HG03103 (cell line): ENCODE measurements around the gene CACNA2D2.

Experiments used
- ATAC-seq: cut with Tn5 transposase; IDR thresholded peaks from one replicate; pipeline ENCODE4 v1.9.1; 2021; ENCODE audit warnings: low read depth; ENCODE audit not compliant: unreplicated experiment

Gene CACNA2D2

DNA sequence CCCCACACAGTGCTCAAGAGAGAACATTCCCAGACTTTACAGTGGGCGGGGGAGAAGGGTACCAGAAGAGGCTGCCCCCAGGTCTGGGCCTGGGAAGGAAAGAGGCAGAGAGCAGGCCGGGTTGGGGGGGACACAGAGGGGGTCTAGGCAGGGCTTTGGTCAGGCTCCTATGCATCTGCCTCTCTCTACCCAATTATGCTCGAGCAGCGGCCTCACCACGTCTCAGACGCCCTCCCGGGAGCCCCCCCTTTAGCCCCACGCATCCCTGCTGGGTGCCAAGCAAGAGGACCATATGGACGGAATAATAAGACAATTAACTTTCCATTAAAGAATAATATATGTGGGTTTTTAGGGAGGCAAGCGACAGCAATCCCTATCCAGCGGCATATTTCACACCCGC is 32.8 kb downstream of the CACNA2D2 start:
- no peak for ATAC-seq

DNA sequence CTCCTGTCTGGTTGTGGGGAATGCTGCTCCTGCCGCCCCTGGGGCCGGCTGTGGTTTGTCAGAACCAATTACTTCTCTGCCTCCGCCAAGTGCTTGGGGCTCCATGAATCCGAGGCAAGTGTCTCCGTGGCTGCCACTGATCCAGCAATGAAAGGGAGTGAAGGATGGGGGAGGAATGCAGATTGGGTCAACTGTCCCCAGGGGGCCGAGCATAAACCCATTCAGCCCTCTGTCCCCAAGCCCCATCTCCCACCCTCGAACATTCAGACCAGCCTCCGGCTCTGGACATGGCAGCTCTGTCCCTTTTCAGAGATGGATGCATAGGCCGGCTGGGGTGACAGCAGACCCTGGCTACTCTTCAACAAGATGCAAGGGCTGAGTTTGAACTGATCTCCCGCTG is 35.5 kb downstream of the CACNA2D2 start:
- ATAC-seq, result no peak

DNA sequence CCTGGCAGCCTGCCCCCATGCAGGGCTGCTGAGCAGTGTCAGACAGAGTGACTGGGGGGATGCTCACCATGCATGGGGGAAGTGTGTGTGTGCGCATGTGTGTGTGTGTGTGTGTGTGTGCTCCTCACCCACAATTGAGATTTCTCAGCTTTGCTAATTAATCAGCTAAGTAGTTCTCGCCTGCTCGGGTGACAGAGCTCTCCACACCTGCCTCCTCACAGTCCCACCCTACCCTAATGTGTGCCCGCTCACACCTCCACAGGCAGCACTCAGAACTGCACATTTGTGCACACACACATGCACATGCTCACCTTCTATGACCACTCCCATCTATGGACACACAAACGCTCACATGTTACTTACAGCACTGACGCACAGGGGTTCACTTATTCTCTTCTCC is 37.3 kb downstream of the CACNA2D2 start:
- ATAC-seq, result no peak

DNA sequence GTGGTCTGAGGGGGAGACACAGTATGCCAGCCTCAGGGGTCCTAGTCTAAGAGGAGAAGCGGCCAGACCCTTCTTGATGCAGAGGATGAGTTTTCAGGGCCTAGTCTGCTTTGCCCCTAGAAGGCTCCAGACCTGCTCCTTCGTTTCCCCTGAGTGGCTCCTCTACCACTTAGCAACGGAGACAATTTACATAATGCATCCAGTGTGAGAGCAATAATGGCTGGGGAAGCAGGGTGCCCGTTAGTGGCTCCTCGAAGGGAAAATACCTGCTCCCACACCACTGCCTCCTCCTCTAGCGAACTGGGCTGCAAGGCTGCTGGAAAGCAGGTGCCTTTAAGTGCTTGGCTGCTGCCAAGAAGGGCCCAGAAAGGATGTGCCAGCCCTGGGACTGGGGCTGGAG is 38.9 kb downstream of the CACNA2D2 start:
- no peak for ATAC-seq

DNA sequence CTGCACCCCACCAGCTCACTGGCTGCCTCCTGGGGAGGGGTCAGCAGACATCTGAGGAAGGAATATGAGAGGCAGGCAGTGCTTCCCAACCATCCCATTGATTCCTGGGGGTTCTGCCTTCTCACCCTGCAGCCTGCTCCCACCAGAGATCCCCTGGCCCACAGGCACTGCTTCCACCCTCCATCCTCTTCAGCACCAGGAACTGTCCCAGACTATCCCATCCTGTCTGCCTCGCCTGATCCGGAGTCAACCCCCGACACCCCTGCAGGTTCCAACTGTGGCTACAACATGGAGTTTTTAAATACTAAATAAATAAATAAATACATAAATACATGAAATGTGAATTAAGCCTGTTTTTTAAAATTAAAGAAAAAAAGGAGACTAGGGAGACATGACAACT is 43.6 kb downstream of the CACNA2D2 start:
- no peak for ATAC-seq

DNA sequence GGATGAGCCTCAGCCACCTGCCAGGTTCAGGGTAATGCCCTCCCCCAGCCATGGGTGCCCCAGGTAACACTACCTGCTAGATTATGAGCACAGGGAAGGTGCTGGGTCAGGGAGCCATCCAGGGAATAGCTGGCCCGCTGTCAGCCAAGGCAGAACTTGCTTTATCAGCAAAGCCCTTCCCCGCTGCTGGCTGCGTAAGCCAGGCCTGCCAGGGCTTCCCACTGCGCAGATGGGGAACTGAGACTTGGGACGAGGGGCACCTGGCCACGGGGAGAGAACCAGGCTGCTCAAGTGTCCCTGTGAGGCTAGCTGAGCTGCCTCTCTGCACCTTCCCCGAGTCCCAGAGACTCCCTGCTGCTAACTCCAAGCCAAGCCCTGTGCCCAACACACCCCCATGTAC is 45.4 kb downstream of the CACNA2D2 start:
- ATAC-seq, result no peak

DNA sequence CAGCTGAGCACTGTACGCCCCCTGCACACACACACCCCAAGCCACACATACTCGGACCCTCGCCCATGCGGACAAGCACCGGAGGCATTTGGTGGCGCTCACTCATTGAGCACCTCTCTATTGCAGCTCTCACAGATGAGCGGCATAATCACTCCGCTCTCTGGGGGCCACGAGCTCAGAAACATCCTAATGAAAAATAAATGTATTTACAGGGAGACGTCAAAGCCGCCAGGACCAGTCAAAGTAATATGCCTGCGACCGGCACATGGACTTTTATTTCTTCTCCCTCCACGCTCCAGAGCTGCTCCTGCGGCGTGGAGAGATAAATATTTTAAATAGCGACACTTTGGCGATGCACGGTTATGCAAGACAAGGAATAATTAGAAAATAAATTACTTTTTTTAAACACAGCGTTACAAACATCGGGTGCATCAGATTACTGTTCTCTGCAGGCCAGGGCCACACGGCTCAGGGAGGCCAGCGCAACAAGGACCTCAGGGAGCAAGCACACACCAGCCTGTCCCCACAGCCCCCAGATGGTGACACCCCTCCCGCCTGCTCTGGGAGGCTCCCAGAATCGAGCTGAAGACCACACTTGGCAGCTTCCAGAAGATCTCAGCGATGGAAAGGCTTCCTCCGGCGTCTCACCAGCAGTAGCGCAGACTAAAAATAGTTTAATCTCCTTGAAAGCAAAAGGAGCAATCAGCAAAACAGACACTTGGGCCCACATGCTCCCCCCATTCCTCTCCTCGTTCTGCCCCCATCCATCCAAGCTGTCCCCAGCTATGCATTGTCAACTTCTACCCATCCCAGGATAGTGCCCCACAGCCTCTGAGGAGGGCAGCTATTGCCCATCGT is 48.0 kb downstream of the CACNA2D2 start:
- ATAC-seq, result no peak

DNA sequence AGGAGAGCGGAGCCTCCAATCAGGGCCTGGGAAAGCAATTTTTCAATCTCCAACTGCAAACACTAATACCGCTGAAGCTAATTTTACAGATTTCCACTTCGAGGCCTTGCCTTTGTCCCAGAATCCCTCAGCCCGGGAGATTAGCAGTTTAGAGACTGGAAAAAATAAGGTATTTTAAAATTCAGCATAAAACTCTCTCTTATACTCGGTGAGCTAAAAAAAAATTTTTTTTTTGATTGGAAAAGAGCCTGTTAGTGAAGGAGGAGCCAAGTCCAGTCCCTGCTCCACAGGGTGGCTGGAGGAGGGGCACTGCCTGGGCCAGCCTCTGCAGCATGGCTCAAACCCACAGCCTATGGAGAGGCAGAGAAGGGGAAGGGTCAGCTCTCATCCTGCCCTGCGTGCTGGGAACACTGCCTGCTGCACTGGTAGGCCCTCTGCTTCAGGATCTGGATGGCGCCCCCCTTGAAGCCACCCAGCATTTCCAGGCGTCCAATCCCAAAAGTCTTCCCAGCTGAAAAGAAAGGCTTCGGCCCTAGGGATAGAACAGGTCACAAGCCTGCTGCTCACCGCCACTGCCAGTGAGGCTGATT is 48.9 kb downstream of the CACNA2D2 start:
- no peak for ATAC-seq

DNA sequence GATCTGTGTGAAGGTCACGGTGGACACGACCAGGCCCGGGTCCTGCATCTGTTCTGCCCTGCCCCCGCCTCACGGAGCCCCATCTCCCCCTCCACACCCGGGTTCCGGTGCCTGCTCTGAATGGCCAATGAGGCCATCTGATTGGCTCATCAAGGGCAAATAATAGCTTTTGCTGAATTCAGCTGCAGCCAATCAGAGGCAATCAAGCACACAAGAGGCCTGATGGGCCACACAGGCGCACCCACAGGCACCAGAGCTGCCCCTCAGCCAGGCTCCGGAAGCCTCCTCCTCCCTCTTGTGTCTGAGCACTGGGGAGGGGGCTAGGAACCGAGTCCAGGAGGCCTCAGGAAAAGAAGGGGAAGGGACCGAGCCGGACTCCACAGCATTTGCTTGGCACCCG is 49.5 kb downstream of the CACNA2D2 start:
- no peak for ATAC-seq

DNA sequence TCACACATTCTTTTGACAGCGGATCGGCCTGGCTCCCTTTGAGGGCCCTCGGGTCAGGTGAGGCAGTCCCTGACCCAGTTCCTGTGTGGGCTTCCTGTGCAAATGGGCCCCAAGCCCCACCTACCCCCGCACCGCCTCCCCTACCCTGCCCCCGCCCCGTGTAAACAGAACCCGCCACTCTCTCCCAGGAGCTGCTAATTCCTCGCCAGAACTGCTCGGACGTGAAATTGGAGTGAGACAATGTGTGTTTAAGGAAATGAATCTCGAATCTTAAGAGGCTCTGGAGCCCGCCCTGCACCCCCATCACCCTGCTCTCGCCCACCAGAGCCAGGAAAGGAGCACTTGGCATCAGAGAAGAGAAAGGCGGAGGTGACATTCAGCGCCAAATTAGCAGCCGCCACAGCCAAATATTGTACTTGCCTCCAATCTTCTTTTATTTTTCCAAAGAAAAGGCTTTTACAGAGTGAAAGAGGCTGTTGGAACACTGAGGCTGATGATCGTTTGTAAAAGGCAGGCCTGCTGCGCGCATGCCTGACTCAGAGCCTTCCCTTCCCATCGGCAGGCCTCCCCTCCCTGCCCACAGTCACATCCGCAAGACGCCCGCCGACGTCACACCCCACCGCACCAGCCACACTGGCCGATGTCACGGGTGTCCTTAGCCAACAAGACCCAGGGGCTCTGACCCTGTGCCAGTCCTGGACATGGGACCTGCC is 53.1 kb downstream of the CACNA2D2 start:
- no peak for ATAC-seq

DNA sequence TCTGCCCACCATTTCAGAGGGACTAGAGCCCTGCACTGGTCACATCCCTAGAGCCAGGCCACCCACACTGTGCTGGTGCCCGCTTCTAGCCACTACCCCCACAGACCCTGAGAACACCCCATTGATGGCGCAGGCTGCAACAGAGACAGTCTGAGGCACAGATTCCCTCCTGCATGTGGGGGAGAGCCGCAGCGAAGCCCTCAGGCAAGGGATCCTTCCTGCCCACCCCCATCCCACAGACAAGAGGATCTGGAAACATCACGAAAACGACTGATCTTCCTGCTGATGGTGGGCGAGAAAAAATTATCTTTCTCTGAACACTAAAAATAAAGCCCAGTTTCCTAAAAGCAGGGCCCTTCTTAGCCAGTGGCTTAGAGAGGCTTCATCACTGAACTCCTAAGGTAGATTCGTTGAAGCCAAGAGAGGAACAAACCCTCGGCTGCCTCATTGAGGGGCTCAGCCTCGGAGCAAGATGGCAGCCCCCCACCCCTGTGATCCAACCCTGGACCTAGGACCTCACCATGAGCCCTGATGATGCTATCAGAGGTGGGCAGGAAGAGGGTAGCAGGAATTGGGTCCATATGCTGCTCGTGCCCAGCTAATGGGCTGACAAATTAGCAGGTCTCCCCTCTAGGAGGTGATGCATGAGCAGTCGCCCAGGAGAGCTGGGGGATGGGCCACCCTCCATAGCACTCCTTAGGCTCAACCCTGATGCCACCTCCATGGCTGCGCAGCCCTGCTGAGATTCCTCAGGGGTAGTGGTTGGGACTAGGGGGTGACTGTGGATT is 54.5 kb downstream of the CACNA2D2 start:
- no peak for ATAC-seq

DNA sequence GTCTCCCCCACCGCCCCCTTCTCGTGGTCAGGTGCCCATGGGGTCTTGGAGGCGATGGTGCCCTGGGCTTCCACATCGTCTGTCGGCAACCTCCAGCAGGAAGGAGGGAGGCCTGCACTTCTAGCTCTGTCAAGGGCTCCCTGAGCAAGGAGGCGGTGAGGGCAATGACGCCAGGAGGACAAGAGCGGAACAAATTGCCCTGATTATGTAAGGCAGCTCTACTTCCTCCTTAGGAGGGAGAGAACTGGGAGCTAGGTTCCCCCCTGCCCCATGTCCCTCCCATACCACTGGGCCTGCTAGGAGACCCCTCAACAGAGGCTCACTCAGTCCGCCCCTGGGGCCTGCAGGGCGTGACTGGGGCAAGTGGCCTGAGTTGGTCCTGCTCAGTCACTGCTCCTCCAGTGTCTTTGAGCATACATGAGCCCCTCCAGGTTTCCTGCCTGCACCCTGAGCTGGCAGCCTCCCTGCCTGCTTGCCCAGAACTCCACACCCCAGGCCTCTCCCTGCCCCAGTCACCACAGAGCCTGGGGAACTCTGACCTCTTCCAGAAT is 56.1 kb downstream of the CACNA2D2 start:
- no peak for ATAC-seq

DNA sequence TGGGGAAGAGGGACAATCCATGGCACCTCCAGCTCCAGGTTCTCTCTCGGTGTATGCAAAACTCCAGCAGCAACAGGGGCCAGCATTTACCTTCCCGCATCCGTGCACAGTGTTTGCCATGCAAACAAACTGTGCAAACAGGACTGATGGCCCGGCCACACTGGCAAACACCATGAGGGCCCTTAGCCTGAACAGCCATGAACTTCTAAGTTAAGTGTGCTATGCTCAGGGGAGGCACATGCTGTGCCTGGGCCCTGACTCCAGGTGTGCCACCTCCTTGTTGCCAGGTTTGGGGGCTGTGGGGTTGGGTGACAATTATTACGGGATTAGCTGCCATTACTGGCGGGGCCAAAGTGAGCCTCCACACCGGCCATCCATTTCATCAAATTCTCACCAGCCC is 57.5 kb downstream of the CACNA2D2 start:
- no peak for ATAC-seq

DNA sequence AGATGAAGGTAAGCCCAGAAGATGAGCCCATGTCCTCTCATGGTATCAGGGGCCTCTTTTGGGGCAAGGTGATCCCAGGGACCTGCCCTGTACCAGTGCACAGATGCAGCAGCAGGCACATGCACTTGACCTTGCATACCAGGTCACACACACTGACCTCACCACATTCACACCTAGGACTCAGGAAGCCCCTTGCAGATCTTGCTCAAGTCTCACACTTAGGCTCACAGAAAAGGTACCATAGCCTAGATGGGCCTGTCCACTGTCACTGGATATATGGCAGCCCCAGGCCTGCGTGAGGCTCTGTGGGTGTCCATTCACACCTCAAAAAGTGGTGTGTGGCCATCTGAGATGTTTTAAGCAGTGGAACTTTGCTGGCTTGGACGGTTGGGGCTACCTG is 58.7 kb downstream of the CACNA2D2 start:
- ATAC-seq, result no peak

DNA sequence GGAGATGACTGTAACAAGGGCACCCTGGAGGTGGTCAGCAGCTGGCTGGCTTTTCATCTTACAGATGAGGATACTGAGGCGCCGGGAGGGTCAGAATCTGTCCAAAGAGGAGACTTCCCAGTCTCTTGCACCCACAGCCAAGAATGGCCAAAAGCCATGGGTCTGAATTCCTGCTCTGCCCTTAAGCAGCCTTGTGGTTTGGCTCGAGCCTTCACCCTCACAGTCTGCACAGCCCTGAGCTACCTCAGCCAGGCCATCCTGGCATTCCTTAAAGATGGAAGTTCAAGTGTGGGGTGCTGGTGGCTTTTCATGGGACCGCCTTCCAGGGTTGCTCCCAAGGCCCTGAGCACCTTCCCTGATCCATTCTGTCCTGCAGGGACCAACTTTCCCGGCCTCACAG is 59.2 kb downstream of the CACNA2D2 start:
- ATAC-seq, result no peak

DNA sequence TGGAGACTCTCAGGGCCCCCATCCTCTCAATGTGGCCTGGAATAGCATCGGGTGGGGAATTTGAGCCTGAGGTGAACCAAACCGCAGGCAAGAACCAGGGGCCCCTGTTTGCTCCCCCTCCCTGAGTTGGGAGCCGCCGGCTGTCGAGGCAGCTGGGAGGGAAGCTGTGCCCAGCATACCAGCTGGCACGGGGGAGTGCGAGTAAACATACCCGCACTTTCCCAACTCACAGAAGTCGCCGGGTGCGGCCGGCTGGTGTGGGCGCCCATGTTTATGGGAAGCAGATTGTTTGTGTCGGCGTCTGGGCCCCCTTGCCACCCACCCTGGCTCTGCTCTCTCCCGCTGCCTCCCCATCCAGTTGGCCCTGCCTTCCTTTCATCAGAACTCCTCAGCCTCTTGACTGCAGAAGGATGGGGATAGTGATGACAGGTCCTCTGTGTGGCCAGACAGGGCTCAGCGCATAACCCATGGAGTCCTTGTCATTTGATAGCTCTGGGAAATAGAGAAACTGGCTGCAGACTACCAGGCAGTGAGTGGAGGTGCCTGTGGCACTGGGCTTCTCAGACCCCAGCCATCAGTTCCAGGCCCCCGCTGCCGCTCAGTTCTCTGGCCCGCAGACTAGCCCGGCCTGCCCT is 60.4 kb downstream of the CACNA2D2 start:
- no peak for ATAC-seq

DNA sequence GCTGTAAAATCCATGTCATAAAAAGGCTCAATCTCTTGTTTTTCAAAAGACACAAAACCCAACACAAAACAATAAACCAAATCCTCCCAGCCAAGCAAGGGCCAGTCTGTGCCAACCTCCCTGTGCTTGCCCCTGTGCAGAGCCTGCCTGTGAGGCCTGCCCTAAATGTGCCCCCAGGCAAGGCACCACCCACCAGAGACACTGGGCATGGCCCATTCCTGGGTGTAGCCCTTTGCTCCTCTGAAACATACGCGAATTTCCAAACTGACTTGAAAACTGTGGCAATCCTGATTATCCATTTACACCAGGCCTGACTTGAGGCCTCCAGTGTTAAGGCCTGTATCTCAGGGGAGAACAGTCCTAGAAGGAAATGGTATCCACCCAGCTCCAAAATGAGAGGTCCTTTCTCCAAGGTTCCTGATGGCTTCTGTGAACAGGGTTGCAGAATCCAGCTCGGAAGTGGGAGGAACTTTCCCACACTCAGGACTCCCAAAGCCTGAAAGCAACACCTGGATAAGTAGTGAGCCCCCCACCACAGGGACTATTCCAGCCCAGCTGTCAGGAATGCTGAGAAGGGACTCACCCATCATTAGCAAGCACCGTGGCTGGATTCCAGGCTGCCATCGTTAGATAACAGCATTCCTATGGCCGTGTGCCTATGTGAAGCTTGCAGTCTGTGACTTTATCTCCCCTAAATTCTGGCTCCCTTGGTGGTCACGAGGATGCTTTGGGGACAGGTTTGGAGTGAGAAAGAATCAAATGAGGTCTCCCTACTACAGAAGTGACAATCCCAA is 61.8 kb downstream of the CACNA2D2 start:
- ATAC-seq, result no peak

DNA sequence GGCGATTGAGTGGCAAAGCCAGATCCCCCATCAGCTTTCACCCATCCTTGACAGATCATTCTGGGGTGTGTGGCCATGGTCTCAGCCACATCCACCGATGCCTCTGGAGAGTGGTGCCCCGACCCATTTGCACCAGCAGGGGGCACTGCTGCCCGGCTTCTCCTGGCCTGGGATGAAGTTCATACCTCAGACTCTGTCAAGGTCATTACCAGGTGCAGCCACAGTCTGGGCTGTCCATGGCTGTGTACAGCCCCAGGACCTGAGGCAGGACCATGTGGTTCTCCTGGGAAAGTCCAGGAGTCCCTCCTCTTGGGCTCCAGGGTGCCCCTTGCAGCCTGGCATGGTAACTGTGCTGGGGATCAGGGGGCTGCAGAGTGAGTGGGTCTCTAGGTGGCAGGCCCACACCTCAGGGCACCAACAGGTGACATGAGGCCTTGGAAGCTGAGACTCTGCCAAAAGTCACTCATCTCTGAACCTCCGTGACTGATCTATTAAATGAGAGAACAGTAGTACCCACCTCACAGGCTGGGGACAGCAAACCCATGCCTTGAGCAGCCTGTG is 67.2 kb downstream of the CACNA2D2 start:
- ATAC-seq, result no peak
